Activated T-helper 9 cell treated with anti-CD3 and anti-CD28 coated beads, Interleukin-2, amount 50 U/mL, for 16 hours (primary cell): ENCODE measurements around the gene HECTD1.

ENCODE experiments used
- DNase-seq: peaks from one replicate; pipeline ENCODE4 v3.0.0-alpha.2; 2020; ENCODE audit warnings: low read depth

The HECTD1 gene

GRCh38 chr14:31051023-31051422 lies 156.6 kb downstream of the HECTD1 start:
- no peak for DNase-seq
